CD4-positive, alpha-beta T cell (primary cell): ENCODE results near the gene ARSK. TPM values are rescaled to one million over a fixed set of nuclear protein-coding genes. Genes with fewer than 3 reads are reported as not detected.

Source experiments
- ATAC-seq: fragments of 200-7000 bp; cut with Tn5 transposase; one replicate; pipeline ENCODE4 v1.10.0; 2022; ENCODE audit warnings: mild to moderate bottlenecking; ENCODE audit not compliant: poor library complexity
- CTCF ChIA-PET: fragments of 350-600 bp; sonication (Branson Sonifier 250); formaldehyde crosslinking; loops from one replicate; lab custom pipeline; 2021; ENCODE audit warnings: antibody characterized with exemption, inconsistent platforms; lab: Charles Lee
- POLR2A ChIA-PET: fragments of 350-600 bp; sonication (Branson Sonifier 250); formaldehyde crosslinking; loops from one replicate; lab custom pipeline; 2021; ENCODE audit warnings: antibody characterized with exemption, inconsistent platforms; lab: Charles Lee
- DNase-seq, 14 experiments: peaks; one replicate each; pipeline ENCODE4 v3.0.0-alpha.2; 2013 to 2020; ENCODE audit warnings: mixed read lengths in 2 of 14
- H3K27ac ChIP-seq, 2 donors: one replicate each; pipeline versions ENCODE4 v1.5.1 to v1.7.0; 2013; ENCODE audit warnings: low read length in 2 of 2, low read depth in 1 of 2, mild to moderate bottlenecking in 1 of 2
- H3K27me3 ChIP-seq, 2 experiments: 1 replicate in 1 of 2; 2 replicates in 1 of 2; pipeline versions ENCODE4 v1.6.1 to v1.7.0; 2013; ENCODE audit warnings: low read length in 2 of 2, control low read depth in 1 of 2, mild to moderate bottlenecking in 1 of 2, moderate library complexity in 1 of 2; ENCODE audit not compliant: insufficient read depth in 2 of 2, control insufficient read depth in 1 of 2
- H3K36me3 ChIP-seq: one replicate; pipeline ENCODE4 v1.6.1; 2013; ENCODE audit warnings: low read length, control low read depth; ENCODE audit not compliant: insufficient read depth
- H3K4me1 ChIP-seq: one replicate; pipeline ENCODE4 v1.6.1; 2013; ENCODE audit warnings: low read length, control low read depth; ENCODE audit not compliant: insufficient read depth
- H3K4me3 ChIP-seq: one replicate; pipeline ENCODE4 v1.5.1; 2013; ENCODE audit warnings: mild to moderate bottlenecking, low read length, moderate library complexity
- H3K9me3 ChIP-seq, 2 experiments: 1 replicate in 1 of 2; 2 replicates in 1 of 2; pipeline versions ENCODE4 v1.6.1 to v1.7.0; 2013; ENCODE audit warnings: low read length in 2 of 2, mild to moderate bottlenecking in 2 of 2, control low read depth in 1 of 2, moderate library complexity in 1 of 2; ENCODE audit not compliant: control insufficient read depth in 1 of 2, insufficient read depth in 1 of 2
- H3K27ac Mint-ChIP-seq: one replicate; pipeline ENCODE4 v1.8.0; 2020; ENCODE audit warnings: mixed read lengths
- H3K27me3 Mint-ChIP-seq: one replicate; pipeline ENCODE4 v1.8.0; 2021; ENCODE audit warnings: mixed read lengths
- H3K36me3 Mint-ChIP-seq: one replicate; pipeline ENCODE4 v1.8.0; 2021; ENCODE audit warnings: low read depth, mixed read lengths
- H3K4me1 Mint-ChIP-seq: one replicate; pipeline ENCODE4 v1.8.0; 2021; ENCODE audit warnings: low read depth, mixed read lengths
- H3K4me3 Mint-ChIP-seq: one replicate; pipeline ENCODE4 v1.8.0; 2020; ENCODE audit warnings: mild to moderate bottlenecking, mixed read lengths
- H3K9me3 Mint-ChIP-seq: one replicate; pipeline ENCODE4 v1.8.0; 2020; ENCODE audit warnings: mixed read lengths
- intact Hi-C, 2 experiments: fragments of 100-400 bp; cut with DNase I in 1 of 2; cut with micrococcal nuclease in 1 of 2; formaldehyde crosslinking; loops; one replicate each; pipeline versions ENCODE4 v1.15.1 to v1.9.0; 2023 to 2025; cut with DNase I, micrococcal nuclease
- total RNA-seq, 174 experiments: library from RNA in 2 of 174; stranded (reverse) in 2 of 174; gene quantifications; one replicate each; pipeline ENCODE4 v1.2.3 and lab custom pipeline; 2021 to 2026
- TF ChIP-seq, protein P1 (sequence below): fragments of 200-600 bp; IDR thresholded peaks from one replicate; pipeline ENCODE4 v1.8.0; 2022; ENCODE audit warnings: antibody characterized with exemption, mild to moderate bottlenecking

Gene ARSK
- total RNA-seq, 2 experiments from 2014 or later, result 2.2 to 2.7 TPM

DNA sequence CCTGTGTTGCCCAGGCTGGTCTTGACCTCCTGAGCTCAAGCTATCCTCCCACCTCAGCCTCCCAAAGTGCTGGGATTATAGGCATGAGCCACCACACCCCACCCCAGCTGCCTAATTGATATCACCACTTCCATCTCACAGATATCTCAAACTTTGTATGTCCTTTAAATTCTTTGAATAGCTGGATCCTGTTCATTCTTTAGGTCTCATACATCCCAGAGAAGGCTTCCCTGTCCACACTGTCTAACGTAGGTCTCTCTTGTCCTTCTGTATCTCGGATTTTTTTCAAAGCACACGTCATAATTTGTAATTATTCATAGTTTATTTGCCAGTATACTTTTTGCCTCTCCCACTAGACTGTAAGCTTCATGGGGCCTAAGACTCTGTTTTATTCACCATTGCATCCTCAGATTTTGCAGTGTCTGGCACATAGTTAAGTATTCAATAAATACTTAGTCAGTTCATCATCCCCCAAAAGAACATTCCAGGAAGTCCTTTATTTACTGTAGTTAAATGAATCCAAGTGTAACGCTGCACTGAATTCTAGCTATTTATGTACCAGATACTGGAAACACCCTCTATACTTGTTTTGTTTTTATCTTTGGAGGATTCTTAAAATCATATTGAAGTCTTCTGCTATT is 10.5 kb downstream of the ARSK start:
- Mint-ChIP-seq H3K27me3 (no peaks in the 10 kb centered on the region), H3K4me3 (no peak overlapping the region), H3K4me1 (peaks cover 8% of the 10 kb centered on the region), H3K36me3 (peaks cover 49% of the 10 kb centered on the region), H3K9me3 (no peaks in the 10 kb centered on the region), H3K27ac (no peak overlapping the region)
- Histone ChIP-seq H3K9me3 (no peaks in the 10 kb centered on the region), H3K4me3 (no peak overlapping the region), H3K27ac (no peak overlapping the region), H3K4me1 (no peaks in the 10 kb centered on the region), H3K36me3 (peaks cover 28% of the 10 kb centered on the region), H3K27me3 (no peaks in the 10 kb centered on the region)
- ChIA-PET POLR2A (interaction anchor here (2.5 kb wide), 1 partner anchor 10 kb away, joined by 9 read pairs; the partner anchor contains the start of genes ARSK and SKIC3), CTCF (no interaction called here)
- DNase-seq (no peak), ATAC-seq (no peak)
- intact Hi-C loops, result no loop called here
- TF ChIP-seq, protein P1, sequence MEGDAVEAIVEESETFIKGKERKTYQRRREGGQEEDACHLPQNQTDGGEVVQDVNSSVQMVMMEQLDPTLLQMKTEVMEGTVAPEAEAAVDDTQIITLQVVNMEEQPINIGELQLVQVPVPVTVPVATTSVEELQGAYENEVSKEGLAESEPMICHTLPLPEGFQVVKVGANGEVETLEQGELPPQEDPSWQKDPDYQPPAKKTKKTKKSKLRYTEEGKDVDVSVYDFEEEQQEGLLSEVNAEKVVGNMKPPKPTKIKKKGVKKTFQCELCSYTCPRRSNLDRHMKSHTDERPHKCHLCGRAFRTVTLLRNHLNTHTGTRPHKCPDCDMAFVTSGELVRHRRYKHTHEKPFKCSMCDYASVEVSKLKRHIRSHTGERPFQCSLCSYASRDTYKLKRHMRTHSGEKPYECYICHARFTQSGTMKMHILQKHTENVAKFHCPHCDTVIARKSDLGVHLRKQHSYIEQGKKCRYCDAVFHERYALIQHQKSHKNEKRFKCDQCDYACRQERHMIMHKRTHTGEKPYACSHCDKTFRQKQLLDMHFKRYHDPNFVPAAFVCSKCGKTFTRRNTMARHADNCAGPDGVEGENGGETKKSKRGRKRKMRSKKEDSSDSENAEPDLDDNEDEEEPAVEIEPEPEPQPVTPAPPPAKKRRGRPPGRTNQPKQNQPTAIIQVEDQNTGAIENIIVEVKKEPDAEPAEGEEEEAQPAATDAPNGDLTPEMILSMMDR, result no peak

GRCh38 chr5:95572016-95572415 is 17.1 kb downstream of the ARSK start:
- no peak for ATAC-seq
- ChIA-PET CTCF (interaction anchor here (0.7 kb wide), 1 partner anchor 197 kb away, joined by 3 read pairs; no protein-coding TSS in a partner anchor), POLR2A (no interaction called here)
- H3K27ac ChIP-seq, result no peak overlapping the region
- intact Hi-C loops, result no loop called here
- no peak for DNase-seq
- H3K4me1 ChIP-seq, result no peaks in the 10 kb centered on the region
- H3K4me1 Mint-ChIP-seq, result no peaks in the 10 kb centered on the region
- no peaks in the 10 kb centered on the region for H3K27me3 ChIP-seq
- peaks cover 81% of the 10 kb centered on the region for H3K36me3 Mint-ChIP-seq
- H3K27ac Mint-ChIP-seq, result no peak overlapping the region
- no peaks in the 10 kb centered on the region for H3K9me3 Mint-ChIP-seq
- TF ChIP-seq, protein P1, result no peak
- H3K4me3 ChIP-seq, result no peak overlapping the region
- no peak overlapping the region for H3K4me3 Mint-ChIP-seq
- peaks cover 32% of the 10 kb centered on the region for H3K36me3 ChIP-seq
- no peaks in the 10 kb centered on the region for H3K27me3 Mint-ChIP-seq
- peaks cover 0 to 4% of the 10 kb centered on the region in 2 experiments for H3K9me3 ChIP-seq

DNA sequence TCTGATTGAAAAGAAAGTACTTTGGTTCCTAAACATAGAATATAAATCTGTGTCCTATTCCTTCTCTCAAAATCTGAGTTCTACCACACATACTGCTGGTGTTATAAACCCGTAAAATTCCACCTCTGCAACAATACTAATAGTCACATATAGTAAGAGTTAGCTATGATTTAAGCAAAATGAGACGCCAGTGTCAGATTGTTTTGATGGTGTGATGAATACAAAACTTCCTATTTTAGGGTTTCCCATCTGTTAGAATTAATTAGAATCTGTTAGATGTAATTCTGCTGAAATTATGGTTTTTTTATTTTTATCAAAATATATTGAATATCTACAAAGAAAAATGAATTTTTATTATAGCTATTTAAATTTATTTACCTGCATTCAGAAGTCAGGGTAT is 26.7 kb downstream of the ARSK start:
- Histone ChIP-seq H3K27me3 (no peaks in the 10 kb centered on the region), H3K4me3 (no peak overlapping the region), H3K9me3 (no peaks in the 10 kb centered on the region), H3K36me3 (no peaks in the 10 kb centered on the region), H3K27ac (no peak overlapping the region), H3K4me1 (no peaks in the 10 kb centered on the region)
- H3K9me3 Mint-ChIP-seq, result no peaks in the 10 kb centered on the region
- CTCF ChIA-PET, result no interaction called here
- H3K36me3 Mint-ChIP-seq, result peaks cover 37% of the 10 kb centered on the region
- intact Hi-C loops, result no loop called here
- H3K27ac Mint-ChIP-seq, result no peak overlapping the region
- H3K4me1 Mint-ChIP-seq, result no peaks in the 10 kb centered on the region
- POLR2A ChIA-PET, result interaction anchor here (1.2 kb wide), 1 partner anchor 27 kb away, joined by 4 read pairs; the partner anchor contains the start of genes ARSK and SKIC3
- no peaks in the 10 kb centered on the region for H3K27me3 Mint-ChIP-seq
- no peak for DNase-seq
- no peak overlapping the region for H3K4me3 Mint-ChIP-seq
- TF ChIP-seq, protein P1, result no peak
- ATAC-seq, result no peak
